ENCODE results near the gene HIC2. TPM values are rescaled to one million over a fixed set of nuclear protein-coding genes. Genes with fewer than 3 reads are reported as not detected.

HIC2 gene
- total and polyA plus RNA-seq, 2 of the 13 experiments (the other 11 are each of a cell fraction or from before 2014, with no cell fraction given): 5.0 to 13.7 TPM

- TF ChIP-seq SOX6 (IDR thresholded peaks at IDR 0.05): no peak
- peak; percentile 51; the same call in 1 of the 2 replicates for TF ChIP-seq SOX6 (CRISPR knock-in tag; IDR thresholded peaks at IDR 0.05)
- no peak for TF ChIP-seq ADNP (CRISPR knock-in tag; IDR thresholded peaks at IDR 0.05)
- no peak for TF ChIP-seq DNMT1 (CRISPR knock-in tag; IDR thresholded peaks at IDR 0.05)
- TF ChIP-seq ZNF572 (CRISPR knock-in tag; IDR thresholded peaks at IDR 0.05): 0 out of 2 replicates have a peak, but pooled peaks have one; percentile 23
- no peak for TF ChIP-seq ZNF124 (CRISPR knock-in tag; IDR thresholded peaks at IDR 0.05)
- TF ChIP-seq ZNF317 (CRISPR knock-in tag; IDR thresholded peaks at IDR 0.05): 0 out of 2 replicates have a peak, but pooled peaks have one; percentile 17
- TF ChIP-seq SP5 (CRISPR knock-in tag; IDR thresholded peaks at IDR 0.05; ENCODE audit: borderline replicate concordance, low read depth): peak; percentile 16; the same call in 1 of the 2 replicates
- 0 out of 2 replicates have a peak, but pooled peaks have one; percentile 20 for TF ChIP-seq ARID2 (CRISPR knock-in tag; IDR thresholded peaks at IDR 0.05; ENCODE audit: borderline replicate concordance)
- TF ChIP-seq RBAK (CRISPR knock-in tag; IDR thresholded peaks at IDR 0.05): no peak
- peak; percentile 17; the same call in 1 of the 2 replicates for TF ChIP-seq ZSCAN9 (CRISPR knock-in tag; IDR thresholded peaks at IDR 0.05; ENCODE audit: borderline replicate concordance)
- peak; percentile 37; the same call in 1 of the 2 replicates for TF ChIP-seq GMEB1 (CRISPR knock-in tag; IDR thresholded peaks at IDR 0.05; ENCODE audit: borderline replicate concordance)
- TF ChIP-seq, protein P1, sequence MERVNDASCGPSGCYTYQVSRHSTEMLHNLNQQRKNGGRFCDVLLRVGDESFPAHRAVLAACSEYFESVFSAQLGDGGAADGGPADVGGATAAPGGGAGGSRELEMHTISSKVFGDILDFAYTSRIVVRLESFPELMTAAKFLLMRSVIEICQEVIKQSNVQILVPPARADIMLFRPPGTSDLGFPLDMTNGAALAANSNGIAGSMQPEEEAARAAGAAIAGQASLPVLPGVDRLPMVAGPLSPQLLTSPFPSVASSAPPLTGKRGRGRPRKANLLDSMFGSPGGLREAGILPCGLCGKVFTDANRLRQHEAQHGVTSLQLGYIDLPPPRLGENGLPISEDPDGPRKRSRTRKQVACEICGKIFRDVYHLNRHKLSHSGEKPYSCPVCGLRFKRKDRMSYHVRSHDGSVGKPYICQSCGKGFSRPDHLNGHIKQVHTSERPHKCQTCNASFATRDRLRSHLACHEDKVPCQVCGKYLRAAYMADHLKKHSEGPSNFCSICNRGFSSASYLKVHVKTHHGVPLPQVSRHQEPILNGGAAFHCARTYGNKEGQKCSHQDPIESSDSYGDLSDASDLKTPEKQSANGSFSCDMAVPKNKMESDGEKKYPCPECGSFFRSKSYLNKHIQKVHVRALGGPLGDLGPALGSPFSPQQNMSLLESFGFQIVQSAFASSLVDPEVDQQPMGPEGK (CRISPR knock-in tag; IDR thresholded peaks at IDR 0.05): no peak; the same call in 1 of the 2 replicates
- no peak for TF ChIP-seq TCF7L2 (IDR thresholded peaks at IDR 0.05; ENCODE audit: low read depth, low read length)
- TF ChIP-seq PCBP1 (IDR thresholded peaks at IDR 0.05; ENCODE audit: borderline replicate concordance, low read depth, low read length): no peak
- TF ChIP-seq ZMYM4 (CRISPR knock-in tag; IDR thresholded peaks at IDR 0.05): peak; percentile 51; the same call in 1 of the 2 replicates
- TF ChIP-seq MIER3 (CRISPR knock-in tag; IDR thresholded peaks at IDR 0.05; ENCODE audit: borderline replicate concordance): peak; percentile 80; the same call in 1 of the 2 replicates
- TF ChIP-seq FOXO4 (CRISPR knock-in tag; conservative IDR thresholded peaks at IDR 0.05): no peak
These were observed 40.0 kb downstream of the HIC2 start (continued) for GRCh38 chr22:21457023-21457787.

Data from HepG2 (cell line).